Activated CD4-positive, alpha-beta T cell treated with anti-CD3 and anti-CD28 coated beads, Interleukin-2, amount 10 ng/mL, durations not matched to agents 7 days and 5 days (primary cell): Measurements from ENCODE around the gene SMIM35. TPM values are rescaled to one million over a fixed set of nuclear protein-coding genes. Genes with fewer than 3 reads are reported as not detected.

Source experiments
- CTCF ChIA-PET: fragments of 350-600 bp; sonication (Branson Sonifier 250); formaldehyde crosslinking; loops from one replicate; lab custom pipeline; 2021; ENCODE audit warnings: antibody characterized with exemption; lab: Charles Lee
- POLR2A ChIA-PET: fragments of 350-600 bp; sonication (Branson Sonifier 250); formaldehyde crosslinking; loops from one replicate; lab custom pipeline; 2021; ENCODE audit warnings: antibody characterized with exemption; lab: Charles Lee
- DNase-seq: peaks from one replicate; pipeline ENCODE4 v3.0.0-alpha.2; 2020
- H3K27ac Mint-ChIP-seq: one replicate; pipeline ENCODE4 v1.8.0; 2021; ENCODE audit warnings: mild to moderate bottlenecking, moderate library complexity, mixed read lengths
- H3K27me3 Mint-ChIP-seq: one replicate; pipeline ENCODE4 v1.8.0; 2021; ENCODE audit warnings: mixed read lengths
- H3K36me3 Mint-ChIP-seq: one replicate; pipeline ENCODE4 v1.8.0; 2021; ENCODE audit warnings: low read depth, mixed read lengths
- H3K4me1 Mint-ChIP-seq: one replicate; pipeline ENCODE4 v1.8.0; 2021; ENCODE audit warnings: mixed read lengths
- H3K4me3 Mint-ChIP-seq: one replicate; pipeline ENCODE4 v1.8.0; 2021; ENCODE audit warnings: mild to moderate bottlenecking, moderate library complexity, mixed read lengths
- H3K9me3 Mint-ChIP-seq: one replicate; pipeline ENCODE4 v1.8.0; 2021; ENCODE audit warnings: mixed read lengths
- total RNA-seq, 2 experiments: library from RNA; stranded (reverse); gene quantifications; one replicate each; pipeline ENCODE4 v1.2.3, GENCODE V29; 2021

The SMIM35 gene
- total RNA-seq, 2 experiments from 2014 or later: 0.27 TPM

GRCh38 chr11:118104491-118104890, 17.7 kb upstream of the SMIM35 start:
- ChIA-PET POLR2A (no interaction called here), CTCF (interaction anchor here (0.6 kb wide), 1 partner anchor 74 kb away, joined by 3 read pairs; no protein-coding TSS in a partner anchor)
- H3K4me3 Mint-ChIP-seq: no peak overlapping the region

DNA sequence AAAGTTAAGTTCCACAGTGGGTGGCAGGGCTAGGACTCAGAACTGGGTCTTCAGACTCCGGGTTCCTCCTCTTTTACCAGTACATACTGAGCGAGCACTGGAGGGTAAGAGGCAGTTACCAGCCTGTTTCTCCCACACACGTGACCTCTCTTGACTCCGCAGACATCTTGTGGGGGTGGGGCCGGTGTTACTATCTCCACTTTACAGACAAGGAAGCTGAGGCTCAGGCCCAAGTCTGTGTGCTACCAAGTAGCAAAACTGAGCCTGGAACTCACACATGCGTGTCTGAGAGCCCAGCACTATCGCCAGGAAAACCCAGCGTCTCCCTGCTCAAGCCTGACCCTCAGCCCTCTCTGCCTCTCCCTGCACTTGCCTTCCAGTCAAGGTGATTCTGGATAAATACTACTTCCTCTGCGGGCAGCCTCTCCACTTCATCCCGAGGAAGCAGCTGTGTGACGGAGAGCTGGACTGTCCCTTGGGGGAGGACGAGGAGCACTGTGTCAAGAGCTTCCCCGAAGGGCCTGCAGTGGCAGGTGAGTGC, 16.0 kb upstream of the SMIM35 start:
- POLR2A ChIA-PET: no interaction called here
- no peak for DNase-seq
- CTCF ChIA-PET: no interaction called here
- no peak overlapping the region for H3K27ac Mint-ChIP-seq
- no peak overlapping the region for H3K4me3 Mint-ChIP-seq
- H3K27me3 Mint-ChIP-seq: peaks cover 7% of the 10 kb centered on the region
- H3K36me3 Mint-ChIP-seq: no peaks in the 10 kb centered on the region
- no peaks in the 10 kb centered on the region for H3K9me3 Mint-ChIP-seq
- H3K4me1 Mint-ChIP-seq: no peaks in the 10 kb centered on the region

More at GRCh38 chr11:118104491-118104890, 17.7 kb upstream of the SMIM35 start:
- Mint-ChIP-seq H3K36me3 (no peaks in the 10 kb centered on the region), H3K27ac (no peak overlapping the region), H3K4me1 (no peaks in the 10 kb centered on the region), H3K27me3 (peaks cover 7% of the 10 kb centered on the region), H3K9me3 (no peaks in the 10 kb centered on the region)
- no peak for DNase-seq

- Mint-ChIP-seq H3K27ac (no peak overlapping the region), H3K9me3 (no peaks in the 10 kb centered on the region), H3K4me1 (no peaks in the 10 kb centered on the region), H3K27me3 (peaks cover 7% of the 10 kb centered on the region), H3K4me3 (no peak overlapping the region), H3K36me3 (no peaks in the 10 kb centered on the region)
- no peak for DNase-seq
- ChIA-PET POLR2A (no interaction called here), CTCF (interaction anchor here (0.6 to 1.2 kb wide), 3 partner anchors 12 to 749 kb away, joined by 3 read pairs; no protein-coding TSS in a partner anchor)
These were observed 14.0 kb upstream of the SMIM35 start for GRCh38 chr11:118100691-118101232.

DNA sequence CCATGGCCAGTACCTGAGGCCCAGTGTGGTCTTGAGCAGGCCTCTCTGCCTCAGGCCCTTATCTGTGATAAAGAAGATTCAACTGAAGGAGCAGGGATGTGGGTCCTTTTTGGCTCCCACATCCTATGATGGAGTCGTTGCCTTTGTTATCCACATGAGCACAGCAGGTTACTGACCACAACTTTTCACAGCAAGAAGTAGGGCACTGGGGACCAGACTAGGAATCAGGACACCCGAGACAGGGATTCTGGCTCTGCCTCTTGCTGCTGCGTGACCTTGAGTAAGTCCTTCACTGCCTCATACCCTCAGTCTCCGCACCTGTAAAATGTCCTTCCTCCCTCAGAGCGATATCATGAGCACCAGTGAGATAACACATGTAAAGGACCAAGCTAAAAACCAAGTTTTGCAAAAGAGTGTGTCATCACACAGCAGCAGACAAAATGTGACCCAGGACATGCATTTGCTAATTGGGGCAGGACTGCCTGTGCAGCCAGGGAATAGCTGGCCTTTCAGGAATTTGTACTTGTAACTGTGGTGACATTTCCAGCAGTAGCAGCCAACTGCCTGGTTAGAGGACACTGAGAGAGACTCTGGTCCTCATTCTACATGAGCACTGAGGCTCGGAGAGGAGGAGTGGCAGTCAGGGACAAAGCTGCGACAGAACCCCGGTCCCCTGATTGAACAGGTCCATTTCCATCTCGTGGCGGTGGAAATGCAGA, 13.2 kb upstream of the SMIM35 start:
- ChIA-PET CTCF (interaction anchor here (0.6 kb wide), 1 partner anchor 748 kb away, joined by 3 read pairs; no protein-coding TSS in a partner anchor), POLR2A (no interaction called here)
- no peak for DNase-seq
- Mint-ChIP-seq H3K4me1 (no peaks in the 10 kb centered on the region), H3K36me3 (no peaks in the 10 kb centered on the region), H3K27ac (no peak overlapping the region), H3K4me3 (no peak overlapping the region), H3K9me3 (no peaks in the 10 kb centered on the region), H3K27me3 (peaks cover 6% of the 10 kb centered on the region)

- H3K27me3 Mint-ChIP-seq: peaks cover 2% of the 10 kb centered on the region
- H3K27ac Mint-ChIP-seq: no peak overlapping the region
- DNase-seq: no peak
- ChIA-PET POLR2A (no interaction called here), CTCF (interaction anchor here (1.5 kb wide), 1 partner anchor 15 kb away, joined by 5 read pairs; no protein-coding TSS in a partner anchor)
- no peak overlapping the region for H3K4me3 Mint-ChIP-seq
- H3K36me3 Mint-ChIP-seq: no peaks in the 10 kb centered on the region
- H3K4me1 Mint-ChIP-seq: no peaks in the 10 kb centered on the region
- no peaks in the 10 kb centered on the region for H3K9me3 Mint-ChIP-seq
These were observed 12.5 kb upstream of the SMIM35 start for GRCh38 chr11:118098996-118099837.

DNA sequence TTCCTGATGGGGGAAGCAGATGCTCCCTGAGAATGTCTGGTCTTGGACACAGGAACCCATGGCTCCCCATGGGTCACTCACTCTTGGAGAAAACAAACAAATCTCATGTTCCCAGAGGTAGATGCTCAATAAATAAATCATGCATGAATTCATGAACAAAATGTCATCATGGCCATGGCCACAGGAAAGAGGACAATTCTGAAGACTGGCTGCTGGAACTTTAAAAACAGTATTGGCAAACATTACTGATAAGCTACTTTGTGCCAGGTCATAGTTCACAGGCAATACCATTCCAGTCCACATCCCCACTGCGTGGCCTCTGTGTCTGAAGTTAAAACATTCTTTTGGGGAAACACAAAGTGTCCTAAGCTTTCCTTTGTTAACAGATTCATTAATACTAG, 9.2 kb upstream of the SMIM35 start:
- no peak overlapping the region for H3K27ac Mint-ChIP-seq
- no peaks in the 10 kb centered on the region for H3K36me3 Mint-ChIP-seq
- H3K9me3 Mint-ChIP-seq: no peaks in the 10 kb centered on the region
- DNase-seq: no peak
- peaks cover 2% of the 10 kb centered on the region for H3K27me3 Mint-ChIP-seq
- ChIA-PET POLR2A (no interaction called here), CTCF (interaction anchor here (1.0 to 1.2 kb wide), 3 partner anchors 9 to 279 kb away, joined by 3 to 5 read pairs (median 3); partner anchors contain the start of gene SMIM35)
- H3K4me1 Mint-ChIP-seq: no peaks in the 10 kb centered on the region
- H3K4me3 Mint-ChIP-seq: no peak overlapping the region

GRCh38 chr11:118095493-118095892, 8.7 kb upstream of the SMIM35 start:
- Mint-ChIP-seq H3K27me3 (peaks cover 2% of the 10 kb centered on the region), H3K36me3 (no peaks in the 10 kb centered on the region), H3K27ac (no peak overlapping the region), H3K9me3 (no peaks in the 10 kb centered on the region), H3K4me3 (no peak overlapping the region), H3K4me1 (no peaks in the 10 kb centered on the region)
- no peak for DNase-seq
- CTCF ChIA-PET: interaction anchor here (1.0 to 1.2 kb wide), 3 partner anchors 9 to 278 kb away, joined by 3 to 5 read pairs (median 3); partner anchors contain the start of gene SMIM35
- POLR2A ChIA-PET: no interaction called here

- CTCF ChIA-PET: no interaction called here
- peaks cover 9% of the 10 kb centered on the region for H3K9me3 Mint-ChIP-seq
- no peak overlapping the region for H3K4me3 Mint-ChIP-seq
- POLR2A ChIA-PET: no interaction called here
- peaks cover 7% of the 10 kb centered on the region for H3K27me3 Mint-ChIP-seq
- H3K27ac Mint-ChIP-seq: no peak overlapping the region
- H3K4me1 Mint-ChIP-seq: no peaks in the 10 kb centered on the region
- no peak for DNase-seq
- H3K36me3 Mint-ChIP-seq: peaks cover 4% of the 10 kb centered on the region
These were observed 6.3 kb upstream of the SMIM35 start for GRCh38 chr11:118092907-118093571.

DNA sequence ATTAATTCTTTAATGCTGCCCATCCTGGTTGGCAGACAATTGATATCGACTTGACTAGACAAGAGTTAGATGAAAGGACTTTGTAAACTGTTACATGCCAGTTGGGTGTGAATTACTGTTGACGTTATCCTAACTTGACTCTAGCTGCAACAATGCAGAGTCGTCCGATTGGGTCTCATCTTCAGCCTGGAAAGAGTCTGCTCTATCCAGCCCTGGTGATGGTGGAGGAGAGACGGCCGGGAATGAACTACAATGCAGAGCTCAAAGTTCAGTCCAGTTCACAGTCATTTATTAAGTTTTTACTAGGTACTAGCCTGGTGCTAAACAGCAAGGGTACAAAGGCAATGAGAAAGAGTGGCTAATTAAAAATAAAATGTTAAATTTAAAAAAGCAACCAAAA, 4.9 kb upstream of the SMIM35 start:
- H3K36me3 Mint-ChIP-seq: peaks cover 4% of the 10 kb centered on the region
- no peak overlapping the region for H3K4me3 Mint-ChIP-seq
- H3K27ac Mint-ChIP-seq: no peak overlapping the region
- H3K27me3 Mint-ChIP-seq: peaks cover 7% of the 10 kb centered on the region
- no peaks in the 10 kb centered on the region for H3K4me1 Mint-ChIP-seq
- ChIA-PET CTCF (interaction anchor here (1.3 kb wide), 2 partner anchors 9 to 18 kb away, joined by 3 read pairs; no protein-coding TSS in a partner anchor), POLR2A (no interaction called here)
- no peak for DNase-seq
- peaks cover 19% of the 10 kb centered on the region for H3K9me3 Mint-ChIP-seq

GRCh38 chr11:118090545-118091162, 3.9 kb upstream of the SMIM35 start:
- no peaks in the 10 kb centered on the region for H3K4me1 Mint-ChIP-seq
- peaks cover 4% of the 10 kb centered on the region for H3K36me3 Mint-ChIP-seq
- POLR2A ChIA-PET: interaction anchor here (0.6 kb wide), 1 partner anchor 458 kb away, joined by 3 read pairs; no protein-coding TSS in a partner anchor
- no peak overlapping the region for H3K27ac Mint-ChIP-seq
- peaks cover 4% of the 10 kb centered on the region for H3K27me3 Mint-ChIP-seq
- CTCF ChIA-PET: no interaction called here
- no peak overlapping the region for H3K4me3 Mint-ChIP-seq
- H3K9me3 Mint-ChIP-seq: peaks cover 24% of the 10 kb centered on the region
- DNase-seq: no peak

- Mint-ChIP-seq H3K27ac (no peak overlapping the region), H3K36me3 (peaks cover 4% of the 10 kb centered on the region), H3K27me3 (peaks cover 4% of the 10 kb centered on the region), H3K4me3 (no peak overlapping the region), H3K9me3 (peaks cover 24% of the 10 kb centered on the region), H3K4me1 (no peaks in the 10 kb centered on the region)
- ChIA-PET POLR2A (no interaction called here), CTCF (interaction anchor here (1.0 to 1.5 kb wide), 5 partner anchors 9 to 46 kb away, joined by 3 to 5 read pairs (median 3); partner anchors contain the start of gene TMPRSS4)
- no peak for DNase-seq
These were observed 1.8 kb upstream of the SMIM35 start for GRCh38 chr11:118088531-118088930.
